Measurements from ENCODE around the gene TBC1D12.
"Not testable (repeated sequence)": the region's sequence is repeated elsewhere in the genome, so short reads cannot be mapped to it uniquely, and the experiment has no call there.

The TBC1D12 gene

GRCh38 chr10:94549221-94549620, 146.9 kb downstream of the TBC1D12 start:
- DNase-seq: no peak

DNA sequence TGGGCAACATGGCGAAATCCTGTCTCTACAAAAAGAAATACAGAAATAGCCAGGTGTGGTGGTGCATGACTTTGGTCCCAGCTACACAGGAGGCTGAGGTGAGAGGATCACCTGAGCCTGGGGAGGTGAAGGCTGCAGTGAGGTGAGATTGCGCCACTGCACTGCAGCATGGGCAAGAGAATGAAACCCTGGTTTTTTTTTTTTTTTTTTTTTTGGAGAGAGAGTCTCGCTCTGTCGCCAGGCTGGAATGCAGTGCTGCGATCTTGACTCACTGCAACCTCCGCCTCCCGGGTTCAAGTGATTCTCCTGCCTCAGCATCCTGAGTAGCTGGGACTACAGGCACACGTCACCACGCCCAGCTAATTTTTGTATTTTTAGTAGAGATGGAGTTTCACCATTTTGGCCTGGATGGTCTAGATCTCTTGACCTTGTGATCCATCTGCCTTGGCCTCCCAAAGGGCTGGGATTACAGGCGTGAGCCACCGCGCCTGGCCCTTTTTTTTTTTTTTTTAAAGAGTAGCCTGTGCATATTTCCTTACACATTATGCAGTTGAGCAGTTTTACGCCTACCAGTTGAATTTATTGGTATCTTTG, 165.5 kb downstream of the TBC1D12 start:
- not testable (repeated sequence) for DNase-seq

GRCh38 chr10:94571081-94571480, 168.7 kb downstream of the TBC1D12 start:
- no peak for DNase-seq

- no peak for DNase-seq
Observed at GRCh38 chr10:94571528-94571927, 169.2 kb downstream of the TBC1D12 start.

- no peak for DNase-seq
Observed at GRCh38 chr10:94578790-94579189, 176.4 kb downstream of the TBC1D12 start.

DNA sequence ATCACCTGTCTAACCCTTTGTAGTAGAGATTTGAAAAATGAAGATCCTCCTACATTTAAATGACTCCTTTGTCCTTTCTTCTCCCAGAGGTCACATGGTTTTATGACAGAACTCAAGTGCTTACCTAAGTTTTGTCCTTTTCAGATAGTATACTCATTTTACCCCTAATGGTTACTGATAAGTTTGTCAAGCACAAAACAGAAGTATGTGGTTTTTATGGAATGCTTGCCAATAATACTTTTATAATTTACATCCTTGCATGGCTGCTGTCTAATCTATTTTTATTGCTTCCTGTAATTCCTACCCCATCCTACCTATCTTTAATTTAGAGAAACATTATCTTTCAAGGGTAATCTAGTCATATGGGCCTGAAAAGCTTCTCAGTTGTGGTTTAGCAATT, 180.8 kb downstream of the TBC1D12 start:
- DNase-seq: no peak
